Osteocyte (in vitro differentiated cells): ENCODE measurements around the gene MAP3K20. TPM values are rescaled to one million over a fixed set of nuclear protein-coding genes. Genes with fewer than 3 reads are reported as not detected.
"Not testable (repeated sequence)": the region's sequence is repeated elsewhere in the genome, so short reads cannot be mapped to it uniquely, and the experiment has no call there.

Experiments used
- DNase-seq: peaks from one replicate; pipeline ENCODE4 v3.0.0; 2021; ENCODE audit warnings: mixed read lengths; ENCODE audit not compliant: unreplicated experiment; ENCODE audit errors: extremely low spot score
- H3K27ac Mint-ChIP-seq: one replicate; pipeline ENCODE4 v1.8.0; 2021; ENCODE audit warnings: mild to moderate bottlenecking, mixed read lengths; ENCODE audit not compliant: unreplicated experiment
- H3K27me3 Mint-ChIP-seq: one replicate; pipeline ENCODE4 v1.8.0; 2021; ENCODE audit warnings: mixed read lengths; ENCODE audit not compliant: unreplicated experiment
- H3K36me3 Mint-ChIP-seq: one replicate; pipeline ENCODE4 v1.8.0; 2021; ENCODE audit warnings: mixed read lengths; ENCODE audit not compliant: unreplicated experiment
- H3K4me1 Mint-ChIP-seq: one replicate; pipeline ENCODE4 v1.8.0; 2021; ENCODE audit warnings: mixed read lengths; ENCODE audit not compliant: unreplicated experiment
- H3K4me3 Mint-ChIP-seq: one replicate; pipeline ENCODE4 v1.8.0; 2021; ENCODE audit warnings: mild to moderate bottlenecking, moderate library complexity, mixed read lengths; ENCODE audit not compliant: unreplicated experiment
- H3K9me3 Mint-ChIP-seq: one replicate; pipeline ENCODE4 v1.8.0; 2021; ENCODE audit warnings: mixed read lengths; ENCODE audit not compliant: unreplicated experiment
- total RNA-seq: library from RNA; stranded (reverse); gene quantifications from 2 replicates; pipeline ENCODE4 v1.2.1, GENCODE V29; 2021
- TF ChIP-seq, protein P1 (sequence below): fragments of 200-600 bp; sonication (generic); IDR thresholded peaks from 2 replicates; pipeline ENCODE4 v1.5.0; 2021; ENCODE audit warnings: antibody characterized with exemption, mild to moderate bottlenecking, moderate library complexity

Gene MAP3K20
- total RNA-seq, 1 donor from 2014 or later: 57.4 TPM

DNA sequence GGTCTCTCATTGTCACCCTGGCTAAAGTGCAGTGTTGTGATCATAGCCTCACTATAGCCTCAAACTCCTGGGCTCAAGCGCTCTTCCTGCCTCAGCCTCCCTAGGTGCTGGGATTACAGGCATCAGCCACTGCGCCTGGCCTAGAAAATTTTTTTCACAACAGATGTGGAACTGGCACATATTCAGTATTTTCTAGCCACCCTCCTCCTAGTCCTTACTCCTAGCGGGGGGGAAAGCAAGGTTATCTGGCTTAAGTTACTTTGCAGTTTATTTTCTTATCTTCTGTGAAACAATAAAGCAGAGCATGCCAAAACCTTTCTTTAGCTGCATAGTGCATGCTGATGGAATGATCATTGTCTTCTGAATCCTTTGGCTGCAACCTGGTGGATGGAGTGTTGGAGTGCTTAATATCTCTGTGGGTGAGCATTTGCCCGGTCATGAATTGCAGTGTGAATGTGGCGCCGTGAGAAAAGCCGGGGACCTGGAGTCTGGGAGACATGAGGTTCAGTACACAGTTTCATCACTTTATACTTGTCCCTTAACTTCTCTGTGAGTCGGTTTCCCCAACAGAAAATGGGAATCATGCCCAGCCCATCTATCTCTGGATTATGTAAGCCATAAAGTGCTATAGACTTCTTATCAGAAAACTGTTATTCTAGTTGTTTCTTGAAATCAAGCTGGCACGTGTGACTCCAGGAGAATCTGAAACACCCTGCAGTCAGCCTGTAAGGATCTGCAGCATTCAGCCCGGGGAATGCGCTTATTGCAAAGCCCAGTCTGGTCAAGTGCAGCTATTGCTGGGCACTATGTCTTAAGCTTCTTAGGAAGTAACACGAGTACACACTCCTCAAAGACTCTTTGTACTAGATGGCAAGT, 38.2 kb upstream of the MAP3K20 start:
- TF ChIP-seq, protein P1, sequence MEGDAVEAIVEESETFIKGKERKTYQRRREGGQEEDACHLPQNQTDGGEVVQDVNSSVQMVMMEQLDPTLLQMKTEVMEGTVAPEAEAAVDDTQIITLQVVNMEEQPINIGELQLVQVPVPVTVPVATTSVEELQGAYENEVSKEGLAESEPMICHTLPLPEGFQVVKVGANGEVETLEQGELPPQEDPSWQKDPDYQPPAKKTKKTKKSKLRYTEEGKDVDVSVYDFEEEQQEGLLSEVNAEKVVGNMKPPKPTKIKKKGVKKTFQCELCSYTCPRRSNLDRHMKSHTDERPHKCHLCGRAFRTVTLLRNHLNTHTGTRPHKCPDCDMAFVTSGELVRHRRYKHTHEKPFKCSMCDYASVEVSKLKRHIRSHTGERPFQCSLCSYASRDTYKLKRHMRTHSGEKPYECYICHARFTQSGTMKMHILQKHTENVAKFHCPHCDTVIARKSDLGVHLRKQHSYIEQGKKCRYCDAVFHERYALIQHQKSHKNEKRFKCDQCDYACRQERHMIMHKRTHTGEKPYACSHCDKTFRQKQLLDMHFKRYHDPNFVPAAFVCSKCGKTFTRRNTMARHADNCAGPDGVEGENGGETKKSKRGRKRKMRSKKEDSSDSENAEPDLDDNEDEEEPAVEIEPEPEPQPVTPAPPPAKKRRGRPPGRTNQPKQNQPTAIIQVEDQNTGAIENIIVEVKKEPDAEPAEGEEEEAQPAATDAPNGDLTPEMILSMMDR: no peak
- no peak overlapping the region for H3K27ac Mint-ChIP-seq
- H3K9me3 Mint-ChIP-seq: no peaks in the 10 kb centered on the region
- H3K27me3 Mint-ChIP-seq: no peaks in the 10 kb centered on the region
- no peak for DNase-seq
- H3K36me3 Mint-ChIP-seq: no peaks in the 10 kb centered on the region
- H3K4me1 Mint-ChIP-seq: peaks cover 9% of the 10 kb centered on the region
- H3K4me3 Mint-ChIP-seq: no peak overlapping the region

DNA sequence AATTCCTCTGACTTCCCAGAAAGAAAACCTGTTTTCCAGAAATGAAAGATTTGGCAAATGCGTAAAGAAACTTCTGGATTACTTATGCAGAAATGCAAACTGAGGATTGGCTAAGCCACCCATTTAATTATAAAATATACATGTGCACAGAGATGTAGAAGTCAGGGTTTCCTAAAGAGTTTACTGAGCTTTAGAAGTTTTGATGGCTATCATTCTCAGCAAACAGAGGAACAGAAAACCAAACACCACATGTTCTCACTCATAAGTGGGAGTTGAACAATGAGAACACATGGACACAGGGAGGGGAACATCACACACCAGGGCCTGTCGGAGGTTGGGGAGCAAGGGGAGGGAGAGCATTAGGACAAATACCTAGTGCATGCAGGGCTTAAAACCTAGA, 37.4 kb upstream of the MAP3K20 start:
- not testable (repeated sequence) for H3K27me3 Mint-ChIP-seq, H3K27ac Mint-ChIP-seq, H3K4me3 Mint-ChIP-seq, H3K36me3 Mint-ChIP-seq, H3K9me3 Mint-ChIP-seq, H3K4me1 Mint-ChIP-seq, DNase-seq

DNA sequence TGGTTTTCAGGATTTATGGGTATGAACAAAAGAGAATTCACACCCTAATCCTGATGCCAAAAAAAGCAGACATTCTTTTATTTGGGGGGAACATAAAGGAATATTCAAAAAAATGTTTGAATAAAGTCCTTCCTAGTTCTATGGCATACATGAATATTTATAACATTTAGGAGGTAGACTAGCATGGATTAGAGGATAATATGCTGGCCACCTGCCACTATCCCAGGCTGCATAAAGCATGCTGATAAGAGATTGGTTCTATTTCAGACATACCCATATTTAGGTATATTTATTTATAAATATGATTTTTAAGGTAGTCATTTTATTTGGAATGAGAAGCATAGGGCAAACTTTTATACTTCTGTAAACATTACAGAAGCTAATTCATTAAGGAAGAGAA, 34.9 kb upstream of the MAP3K20 start:
- TF ChIP-seq, protein P1: no peak
- Mint-ChIP-seq H3K27ac (no peak overlapping the region), H3K36me3 (no peaks in the 10 kb centered on the region), H3K9me3 (no peaks in the 10 kb centered on the region), H3K4me1 (peaks cover 14% of the 10 kb centered on the region), H3K4me3 (no peak overlapping the region), H3K27me3 (no peaks in the 10 kb centered on the region)
- DNase-seq: no peak

DNA sequence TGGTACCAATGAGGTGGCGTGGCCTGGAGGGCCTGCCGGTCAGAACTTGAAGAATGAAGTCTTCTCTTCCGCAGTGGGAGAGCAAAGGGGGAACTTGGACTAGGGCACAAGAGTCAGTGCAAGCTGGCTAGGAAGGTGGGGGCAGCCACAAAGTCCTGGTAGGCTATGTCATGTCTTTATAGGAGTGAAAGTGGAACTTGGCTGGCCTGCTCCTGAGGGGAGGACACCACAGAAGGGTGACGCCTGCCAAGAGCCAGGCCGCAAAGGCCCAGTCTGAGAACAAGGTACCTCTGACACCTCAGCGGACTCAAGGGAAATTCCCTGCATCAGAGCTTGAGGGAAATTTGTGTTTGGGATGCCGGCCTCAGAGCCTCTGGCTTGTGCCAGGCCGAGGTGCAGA, 32.2 kb upstream of the MAP3K20 start:
- no peaks in the 10 kb centered on the region for H3K9me3 Mint-ChIP-seq
- H3K4me3 Mint-ChIP-seq: no peak overlapping the region
- H3K27ac Mint-ChIP-seq: no peak overlapping the region
- H3K4me1 Mint-ChIP-seq: peaks cover 30% of the 10 kb centered on the region
- no peaks in the 10 kb centered on the region for H3K36me3 Mint-ChIP-seq
- H3K27me3 Mint-ChIP-seq: no peaks in the 10 kb centered on the region
- TF ChIP-seq, protein P1: no peak
- DNase-seq: no peak

DNA sequence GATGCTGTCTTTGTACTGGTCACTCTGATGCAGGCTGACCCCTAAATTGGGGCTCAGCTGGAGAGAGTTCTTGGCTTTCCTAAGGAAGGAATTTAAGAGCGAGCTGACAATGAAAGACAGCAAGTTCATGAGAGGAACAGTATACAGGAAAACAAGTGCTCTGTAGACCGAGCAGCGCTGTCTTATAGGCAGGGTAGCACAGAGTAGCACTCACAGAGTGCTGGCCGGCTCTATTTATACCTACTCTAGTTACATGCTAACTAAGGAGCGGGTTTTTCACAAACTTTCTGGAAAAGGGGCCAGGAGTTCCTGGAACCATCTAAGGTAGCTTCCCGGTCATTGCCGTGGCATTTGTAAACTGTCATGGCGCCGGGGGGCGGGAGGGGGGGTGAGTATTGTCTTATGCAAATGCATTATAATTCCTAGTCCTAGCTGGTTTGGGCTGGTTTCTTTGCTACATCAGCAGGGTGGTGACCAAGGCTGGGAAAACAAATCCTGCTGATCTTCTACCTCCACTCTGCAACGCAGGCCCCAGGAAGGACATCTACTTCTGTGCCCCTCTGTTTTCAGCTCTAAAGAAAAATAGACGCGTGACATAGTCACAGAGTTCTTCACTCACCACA, 31.6 kb upstream of the MAP3K20 start:
- TF ChIP-seq, protein P1: no peak
- H3K4me1 Mint-ChIP-seq: peaks cover 35% of the 10 kb centered on the region
- no peaks in the 10 kb centered on the region for H3K36me3 Mint-ChIP-seq
- no peak overlapping the region for H3K27ac Mint-ChIP-seq
- no peak for DNase-seq
- H3K9me3 Mint-ChIP-seq: no peaks in the 10 kb centered on the region
- no peak overlapping the region for H3K4me3 Mint-ChIP-seq
- no peaks in the 10 kb centered on the region for H3K27me3 Mint-ChIP-seq
